Epithelial cell of proximal tubule (primary cell): ENCODE results near the gene CHAF1A. TPM values are rescaled to one million over a fixed set of nuclear protein-coding genes. Genes with fewer than 3 reads are reported as not detected.

Source experiments
- DNase-seq: peaks from one replicate; pipeline ENCODE4 v3.0.0-alpha.2; 2011; ENCODE audit warnings: low read depth
- H3K4me3 ChIP-seq: 2 replicates; pipeline ENCODE4 v1.5.1; 2011; ENCODE audit warnings: low read depth, mild to moderate bottlenecking, low read length
- total RNA-seq: library from RNA; depleted of rRNA; stranded (reverse); fragments of >200 nt; gene quantifications from 2 replicates; pipeline ENCODE4 v1.2.3, GENCODE V29; 2015
- TF ChIP-seq, protein P1 (sequence below): conservative IDR thresholded peaks from 2 replicates; pipeline ENCODE4 v1.5.1; 2012; ENCODE audit warnings: low read depth, mild to moderate bottlenecking, low read length

The CHAF1A gene
- total RNA-seq, 1 donor from 2014 or later = 36.7 TPM

- TF ChIP-seq, protein P1, sequence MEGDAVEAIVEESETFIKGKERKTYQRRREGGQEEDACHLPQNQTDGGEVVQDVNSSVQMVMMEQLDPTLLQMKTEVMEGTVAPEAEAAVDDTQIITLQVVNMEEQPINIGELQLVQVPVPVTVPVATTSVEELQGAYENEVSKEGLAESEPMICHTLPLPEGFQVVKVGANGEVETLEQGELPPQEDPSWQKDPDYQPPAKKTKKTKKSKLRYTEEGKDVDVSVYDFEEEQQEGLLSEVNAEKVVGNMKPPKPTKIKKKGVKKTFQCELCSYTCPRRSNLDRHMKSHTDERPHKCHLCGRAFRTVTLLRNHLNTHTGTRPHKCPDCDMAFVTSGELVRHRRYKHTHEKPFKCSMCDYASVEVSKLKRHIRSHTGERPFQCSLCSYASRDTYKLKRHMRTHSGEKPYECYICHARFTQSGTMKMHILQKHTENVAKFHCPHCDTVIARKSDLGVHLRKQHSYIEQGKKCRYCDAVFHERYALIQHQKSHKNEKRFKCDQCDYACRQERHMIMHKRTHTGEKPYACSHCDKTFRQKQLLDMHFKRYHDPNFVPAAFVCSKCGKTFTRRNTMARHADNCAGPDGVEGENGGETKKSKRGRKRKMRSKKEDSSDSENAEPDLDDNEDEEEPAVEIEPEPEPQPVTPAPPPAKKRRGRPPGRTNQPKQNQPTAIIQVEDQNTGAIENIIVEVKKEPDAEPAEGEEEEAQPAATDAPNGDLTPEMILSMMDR = no peak
- H3K4me3 ChIP-seq = no peak overlapping the region
- DNase-seq = no peak
Observed at GRCh38 chr19:4375164-4376027, 27.0 kb upstream of the CHAF1A start.

GRCh38 chr19:4376028-4376670 lies 26.3 kb upstream of the CHAF1A start:
- no peak for DNase-seq
- TF ChIP-seq, protein P1 = no peak
- no peak overlapping the region for H3K4me3 ChIP-seq

DNA sequence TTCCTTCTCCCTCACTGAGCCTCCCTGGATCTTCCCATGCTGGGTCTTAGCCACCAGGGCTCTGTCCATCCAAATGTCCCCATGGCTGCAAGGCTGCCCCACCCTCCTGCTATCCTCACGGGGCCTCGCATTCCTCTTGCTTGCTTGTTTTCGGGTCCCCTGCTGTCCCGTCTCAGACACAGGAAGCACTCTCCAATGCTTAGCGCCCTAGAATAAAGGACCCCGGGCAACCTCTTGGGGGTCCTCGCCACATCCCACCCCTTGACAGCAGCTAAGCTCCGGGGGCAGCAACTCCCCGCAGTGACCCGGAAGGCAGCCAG lies 25.8 kb upstream of the CHAF1A start:
- H3K4me3 ChIP-seq = no peak overlapping the region
- TF ChIP-seq, protein P1 = no peak
- DNase-seq = no peak

DNA sequence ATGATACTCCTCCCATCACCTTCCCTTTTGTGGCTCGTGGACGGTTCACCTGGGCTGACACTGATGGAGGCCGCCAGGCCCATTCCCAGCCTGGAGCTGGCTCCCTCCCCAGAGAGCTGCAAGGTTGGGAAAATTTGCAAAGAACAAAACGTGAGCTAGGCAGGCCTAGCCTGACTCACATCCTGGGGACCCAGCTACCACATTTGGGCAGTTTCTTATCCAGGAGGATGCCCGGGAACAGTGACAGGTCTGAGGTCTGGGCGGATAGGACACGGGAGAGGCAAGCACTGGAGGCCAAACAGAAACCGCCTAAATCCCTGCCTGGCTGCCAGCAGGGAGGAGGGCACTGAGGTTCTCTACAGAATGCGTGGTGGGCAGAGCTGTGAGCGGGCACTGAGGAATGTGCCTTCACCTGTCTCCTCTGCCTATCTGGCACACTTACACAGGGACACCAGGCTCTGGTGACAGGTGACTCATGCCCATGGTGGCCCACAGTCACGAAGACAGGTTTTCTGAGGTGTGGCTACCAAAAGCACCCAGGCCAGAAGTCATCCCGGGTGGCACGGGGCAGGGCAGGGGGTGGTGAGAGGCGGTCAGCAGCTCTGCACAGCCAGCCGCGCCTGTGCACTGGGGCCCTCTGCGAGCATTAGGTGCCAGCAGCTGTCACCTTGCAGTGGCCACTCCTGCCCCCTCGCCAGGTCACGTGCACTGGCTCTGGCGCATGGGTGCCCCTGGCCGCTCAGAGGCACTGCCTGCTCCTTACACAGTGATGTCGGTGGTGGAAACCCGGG lies 25.3 kb upstream of the CHAF1A start:
- no peak overlapping the region for H3K4me3 ChIP-seq
- no peak for DNase-seq
- TF ChIP-seq, protein P1 = no peak

- DNase-seq = no peak
- TF ChIP-seq, protein P1 = no peak
- no peak overlapping the region for H3K4me3 ChIP-seq
Observed at GRCh38 chr19:4378886-4379285, 23.6 kb upstream of the CHAF1A start.

DNA sequence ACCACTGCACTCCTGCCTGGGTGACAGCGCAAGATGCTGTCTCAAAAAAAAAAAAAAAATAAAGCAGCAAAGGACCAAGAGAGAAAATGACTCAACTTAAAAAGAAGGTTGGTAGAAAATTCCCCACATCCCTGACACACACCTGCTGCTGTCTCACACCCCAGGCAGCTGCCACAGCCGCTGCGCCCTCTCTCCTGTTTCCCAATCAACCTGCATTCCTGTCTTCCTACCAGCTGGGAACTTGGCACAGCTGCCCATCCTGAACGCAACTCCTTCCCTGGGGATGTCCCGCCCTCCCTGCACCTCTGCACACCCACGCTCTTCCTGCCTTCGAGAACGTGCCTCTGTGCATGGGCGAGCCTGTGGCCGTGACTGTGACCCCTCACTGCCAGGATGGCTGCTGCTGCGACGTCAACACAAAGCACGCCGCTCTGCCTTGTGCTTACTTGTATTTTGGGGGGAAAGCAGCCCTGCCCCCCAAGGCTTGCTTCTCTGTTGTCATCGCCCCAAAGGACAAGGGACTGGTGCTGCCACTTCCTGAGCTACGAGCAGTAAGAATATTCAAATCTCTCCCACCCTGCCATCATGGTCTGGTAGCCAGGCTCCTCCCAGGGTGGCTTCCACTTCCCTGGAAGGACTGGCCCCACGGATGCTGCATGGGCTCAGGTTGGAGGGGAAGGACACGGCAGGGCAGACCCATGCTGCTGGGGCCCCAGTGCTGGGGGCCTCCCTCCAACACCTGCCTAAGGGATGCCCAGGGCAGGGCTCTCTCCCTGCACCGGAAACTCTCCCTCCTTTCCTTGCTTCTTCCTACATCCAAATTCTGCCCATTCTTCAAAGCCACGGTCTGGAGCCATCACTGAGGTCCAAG lies 22.8 kb upstream of the CHAF1A start:
- peak; percentile 93 for DNase-seq
- no peak overlapping the region for H3K4me3 ChIP-seq
- TF ChIP-seq, protein P1 = no peak
